ENCODE data around the gene METTL4. TPM values are rescaled to one million over a fixed set of nuclear protein-coding genes. Genes with fewer than 3 reads are reported as not detected.
"Not testable (repeated sequence)": the region's sequence is repeated elsewhere in the genome, so short reads cannot be mapped to it uniquely, and the experiment has no call there.

METTL4 gene
- total and polyA plus RNA-seq, 7 experiments from 2014 or later, result 12.0 to 32.5 (median 18.7) TPM

GRCh38 chr18:2526329-2526728 lies 45.0 kb downstream of the METTL4 start:
- H3K4me1 Mint-ChIP-seq, result peaks cover 0 to 13% (median 6%) of the 10 kb centered on the region in 7 donors
- ChIA-PET CTCF (no interaction called here), POLR2A (no interaction called here)
- H3K27ac Mint-ChIP-seq, result peak overlapping the region in 1 of 9 donors; percentile 6
- no peak overlapping the region for H3K27ac ChIP-seq (ENCODE audit: low read depth, low read length)
- no peaks in the 10 kb centered on the region for H3K27me3 ChIP-seq (ENCODE audit: control insufficient read depth in 2 of 2, insufficient read depth in 2 of 2, low read length in 2 of 2)
- ATAC-seq (no peak), DNase-seq (no peak)
- H3K27me3 Mint-ChIP-seq, result peaks cover 0 to 4% (median 0%) of the 10 kb centered on the region in 5 donors
- H3K4me3 ChIP-seq (ENCODE audit: low read length), result no peak overlapping the region
- no peaks in the 10 kb centered on the region for H3K36me3 ChIP-seq (ENCODE audit: control insufficient read depth in 2 of 3, insufficient read depth in 3 of 3, low read length in 3 of 3)
- H3K9me3 Mint-ChIP-seq, result no peaks in the 10 kb centered on the region
- H3K4me1 ChIP-seq (ENCODE audit: control insufficient read depth in 2 of 2, insufficient read depth in 2 of 2, low read length in 2 of 2), result no peaks in the 10 kb centered on the region
- no peaks in the 10 kb centered on the region for H3K9me3 ChIP-seq (ENCODE audit: control insufficient read depth in 2 of 3, low read length in 3 of 3)
- H3K36me3 Mint-ChIP-seq, result peaks cover 0 to 15% (median 10%) of the 10 kb centered on the region in 5 donors
- no peak overlapping the region for H3K4me3 Mint-ChIP-seq
- intact Hi-C loops (cut with micrococcal nuclease), result no loop called here

GRCh38 chr18:2524794-2525198 lies 46.5 kb downstream of the METTL4 start:
- H3K36me3 ChIP-seq (ENCODE audit: control insufficient read depth in 2 of 3, insufficient read depth in 3 of 3, low read length in 3 of 3); H3K27me3 Mint-ChIP-seq; ATAC-seq; H3K27ac Mint-ChIP-seq; DNase-seq; intact Hi-C loops (cut with micrococcal nuclease); POLR2A ChIA-PET; H3K27me3 ChIP-seq (ENCODE audit: control insufficient read depth in 2 of 2, insufficient read depth in 2 of 2, low read length in 2 of 2); H3K4me3 ChIP-seq (ENCODE audit: low read length); H3K9me3 Mint-ChIP-seq; H3K27ac ChIP-seq (ENCODE audit: low read depth, low read length); H3K4me3 Mint-ChIP-seq; H3K4me1 ChIP-seq (ENCODE audit: control insufficient read depth in 2 of 2, insufficient read depth in 2 of 2, low read length in 2 of 2); CTCF ChIA-PET; H3K9me3 ChIP-seq (ENCODE audit: control insufficient read depth in 2 of 3, low read length in 3 of 3): not testable (repeated sequence)
- Mint-ChIP-seq H3K36me3 (peaks cover 0 to 12% (median 5%) of the 10 kb centered on the region in 5 donors), H3K4me1 (peaks cover 0 to 13% (median 6%) of the 10 kb centered on the region in 7 donors)

- no peaks in the 10 kb centered on the region for H3K9me3 ChIP-seq (ENCODE audit: control insufficient read depth in 2 of 3, low read length in 3 of 3)
- H3K27me3 Mint-ChIP-seq, result peaks cover 0 to 4% (median 0%) of the 10 kb centered on the region in 5 donors
- H3K4me1 Mint-ChIP-seq, result peaks cover 0 to 13% (median 6%) of the 10 kb centered on the region in 7 donors
- H3K9me3 Mint-ChIP-seq, result no peaks in the 10 kb centered on the region
- peaks cover 0 to 15% (median 13%) of the 10 kb centered on the region in 5 donors for H3K36me3 Mint-ChIP-seq
- no peak for ATAC-seq
- H3K4me1 ChIP-seq (ENCODE audit: control insufficient read depth in 2 of 2, insufficient read depth in 2 of 2, low read length in 2 of 2), result no peaks in the 10 kb centered on the region
- H3K27me3 ChIP-seq (ENCODE audit: control insufficient read depth in 2 of 2, insufficient read depth in 2 of 2, low read length in 2 of 2), result no peaks in the 10 kb centered on the region
- no peak overlapping the region for H3K27ac ChIP-seq (ENCODE audit: low read depth, low read length)
- intact Hi-C loops (cut with micrococcal nuclease), result no loop called here
- no peak overlapping the region for H3K27ac Mint-ChIP-seq
- no peak overlapping the region for H3K4me3 ChIP-seq (ENCODE audit: low read length)
- no peak overlapping the region for H3K4me3 Mint-ChIP-seq
- no peak for DNase-seq
- POLR2A ChIA-PET, result interaction anchor here (0.7 kb wide), 1 partner anchor 408 kb away, joined by 4 read pairs; no protein-coding TSS in a partner anchor
- H3K36me3 ChIP-seq (ENCODE audit: control insufficient read depth in 2 of 3, insufficient read depth in 3 of 3, low read length in 3 of 3), result no peaks in the 10 kb centered on the region
- CTCF ChIA-PET, result no interaction called here
Observed at GRCh38 chr18:2522112-2522511, 49.2 kb downstream of the METTL4 start.

- CTCF ChIA-PET, result no interaction called here
- no peak overlapping the region for H3K27ac Mint-ChIP-seq
Observed at GRCh38 chr18:2518473-2518872, 52.8 kb downstream of the METTL4 start.

GRCh38 chr18:2515908-2516625 lies 55.2 kb downstream of the METTL4 start:
- Histone ChIP-seq H3K27ac (ENCODE audit: low read depth, low read length) (no peak overlapping the region), H3K4me1 (ENCODE audit: control insufficient read depth in 2 of 2, insufficient read depth in 2 of 2, low read length in 2 of 2) (peaks cover 4 to 18% of the 10 kb centered on the region in 2 donors), H3K9me3 (ENCODE audit: control insufficient read depth in 2 of 3, low read length in 3 of 3) (no peaks in the 10 kb centered on the region), H3K27me3 (ENCODE audit: control insufficient read depth in 2 of 2, insufficient read depth in 2 of 2, low read length in 2 of 2) (no peaks in the 10 kb centered on the region), H3K36me3 (ENCODE audit: control insufficient read depth in 2 of 3, insufficient read depth in 3 of 3, low read length in 3 of 3) (no peaks in the 10 kb centered on the region), H3K4me3 (ENCODE audit: low read length) (no peak overlapping the region)
- peak in 6 of 9 donors; percentile 2 to 34 (median 28) for DNase-seq
- peak; percentile 76 for ATAC-seq
- peaks cover 0 to 11% (median 2%) of the 10 kb centered on the region in 11 donors for H3K9me3 Mint-ChIP-seq
- H3K27me3 Mint-ChIP-seq, result peaks cover 0 to 4% (median 0%) of the 10 kb centered on the region in 5 donors
- H3K4me1 Mint-ChIP-seq, result peaks cover 11 to 25% (median 20%) of the 10 kb centered on the region in 7 donors
- peak overlapping the region in 4 of 9 donors; percentile 5 to 46 (median 10) for H3K27ac Mint-ChIP-seq
- peaks cover 0 to 18% (median 9%) of the 10 kb centered on the region in 5 donors for H3K36me3 Mint-ChIP-seq
- ChIA-PET POLR2A (no interaction called here), CTCF (no interaction called here)
- peak overlapping the region in 6 of 10 donors; percentile 10 to 41 (median 34) for H3K4me3 Mint-ChIP-seq
- intact Hi-C loops (cut with micrococcal nuclease), result no loop called here

More at GRCh38 chr18:2518473-2518872, 52.8 kb downstream of the METTL4 start:
- POLR2A ChIA-PET, result no interaction called here
- H3K4me1 Mint-ChIP-seq, result peaks cover 12 to 33% (median 25%) of the 10 kb centered on the region in 7 donors
- Histone ChIP-seq H3K36me3 (ENCODE audit: control insufficient read depth in 2 of 3, insufficient read depth in 3 of 3, low read length in 3 of 3) (no peaks in the 10 kb centered on the region), H3K4me3 (ENCODE audit: low read length) (no peak overlapping the region), H3K27me3 (ENCODE audit: control insufficient read depth in 2 of 2, insufficient read depth in 2 of 2, low read length in 2 of 2) (no peaks in the 10 kb centered on the region), H3K27ac (ENCODE audit: low read depth, low read length) (no peak overlapping the region), H3K9me3 (ENCODE audit: control insufficient read depth in 2 of 3, low read length in 3 of 3) (no peaks in the 10 kb centered on the region), H3K4me1 (ENCODE audit: control insufficient read depth in 2 of 2, insufficient read depth in 2 of 2, low read length in 2 of 2) (peaks cover 4 to 18% of the 10 kb centered on the region in 2 donors)
- peaks cover 0 to 11% (median 2%) of the 10 kb centered on the region in 11 donors for H3K9me3 Mint-ChIP-seq
- peaks cover 0 to 19% (median 15%) of the 10 kb centered on the region in 5 donors for H3K36me3 Mint-ChIP-seq
- ATAC-seq (no peak), DNase-seq (no peak)
- peaks cover 0 to 4% (median 0%) of the 10 kb centered on the region in 5 donors for H3K27me3 Mint-ChIP-seq
- intact Hi-C loops (cut with micrococcal nuclease), result no loop called here
- H3K4me3 Mint-ChIP-seq, result no peak overlapping the region

GRCh38 chr18:2515171-2515787 lies 56.0 kb downstream of the METTL4 start:
- Mint-ChIP-seq H3K4me3 (peak overlapping the region in 6 of 10 donors; percentile 2 to 35 (median 17)), H3K4me1 (peaks cover 11 to 25% (median 20%) of the 10 kb centered on the region in 7 donors), H3K36me3 (peaks cover 0 to 15% (median 9%) of the 10 kb centered on the region in 5 donors), H3K27ac (peak overlapping the region in 2 of 9 donors; percentile 5 to 9), H3K9me3 (peaks cover 0 to 11% (median 2%) of the 10 kb centered on the region in 11 donors), H3K27me3 (peaks cover 0 to 4% (median 0%) of the 10 kb centered on the region in 5 donors)
- H3K4me3 ChIP-seq (ENCODE audit: low read length), result no peak overlapping the region
- ChIA-PET CTCF (no interaction called here), POLR2A (no interaction called here)
- no peak overlapping the region for H3K27ac ChIP-seq (ENCODE audit: low read depth, low read length)
- intact Hi-C loops (cut with micrococcal nuclease), result no loop called here
- ATAC-seq (no peak), DNase-seq (peak in 1 of 9 donors; percentile 4)
- no peaks in the 10 kb centered on the region for H3K36me3 ChIP-seq (ENCODE audit: control insufficient read depth in 2 of 3, insufficient read depth in 3 of 3, low read length in 3 of 3)
- no peaks in the 10 kb centered on the region for H3K27me3 ChIP-seq (ENCODE audit: control insufficient read depth in 2 of 2, insufficient read depth in 2 of 2, low read length in 2 of 2)
- no peaks in the 10 kb centered on the region for H3K9me3 ChIP-seq (ENCODE audit: control insufficient read depth in 2 of 3, low read length in 3 of 3)
- peaks cover 4 to 18% of the 10 kb centered on the region in 2 donors for H3K4me1 ChIP-seq (ENCODE audit: control insufficient read depth in 2 of 2, insufficient read depth in 2 of 2, low read length in 2 of 2)
